ENCODE measurements around the gene DEF6.
"Not testable (repeated sequence)": the region's sequence is repeated elsewhere in the genome, so short reads cannot be mapped to it uniquely, and the experiment has no call there.

Gene DEF6

DNA sequence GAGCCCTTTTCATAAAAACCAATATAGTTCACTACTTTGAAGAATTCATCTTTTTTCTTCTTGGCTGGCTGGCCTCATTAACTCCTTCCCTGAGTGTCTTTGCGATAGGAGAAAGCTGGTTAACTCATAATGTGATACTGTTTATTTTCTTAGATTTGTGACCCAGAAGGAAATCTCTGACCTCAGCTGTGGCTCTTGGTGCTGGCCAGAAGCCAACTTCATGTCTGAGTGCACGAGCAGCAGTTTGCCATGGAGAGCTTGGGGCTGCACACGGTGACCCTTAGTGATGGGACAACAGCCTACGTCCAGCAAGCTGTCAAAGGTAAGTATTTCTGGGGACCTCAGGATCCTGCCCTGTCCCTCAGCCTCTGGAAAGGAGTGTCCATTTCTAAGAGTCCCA is 16.7 kb upstream of the DEF6 start:
- DNase-seq, result peak; percentile 12

DNA sequence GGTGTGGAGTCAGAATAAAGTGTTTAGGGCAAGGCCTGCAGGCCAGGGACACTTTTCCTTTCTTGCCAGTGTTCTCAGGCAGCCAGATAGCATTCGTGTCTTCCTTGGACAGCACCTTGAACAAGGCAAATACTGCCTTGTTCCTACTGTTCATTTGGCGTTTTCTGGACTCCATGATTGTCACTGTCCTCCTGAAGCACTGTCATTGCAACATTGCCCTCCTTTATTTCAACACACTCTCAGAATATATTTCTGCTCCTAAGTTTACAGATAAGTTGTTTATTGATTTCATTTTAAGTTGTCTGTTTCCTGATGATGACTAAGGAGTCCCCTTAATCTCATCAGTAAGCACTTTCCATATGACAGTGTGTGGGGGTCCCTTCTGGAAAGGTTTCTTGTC is 15.1 kb upstream of the DEF6 start:
- no peak for DNase-seq

DNA sequence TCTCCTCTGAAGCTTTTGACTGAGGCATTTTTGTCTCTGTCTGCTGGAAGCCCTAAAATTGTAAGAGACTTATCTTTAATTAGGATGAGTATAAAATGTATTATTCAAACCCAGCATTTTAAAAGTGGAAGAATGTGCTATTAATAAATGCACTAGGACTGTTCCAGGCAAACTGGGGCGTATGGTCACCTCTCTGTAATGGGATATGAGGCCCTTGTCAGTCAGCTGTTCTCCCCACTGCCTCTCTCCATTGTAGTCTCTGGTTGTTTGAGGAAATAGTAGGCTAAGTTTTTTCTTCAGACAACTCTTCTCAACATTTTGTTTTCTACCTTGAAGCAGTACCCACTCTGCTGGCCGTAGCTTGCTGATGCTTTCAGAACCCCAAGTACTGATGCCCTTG is 14.3 kb upstream of the DEF6 start:
- DNase-seq, result no peak

- DNase-seq, result no peak
These were observed 9.8 kb upstream of the DEF6 start for GRCh38 chr6:35287671-35288396.

DNA sequence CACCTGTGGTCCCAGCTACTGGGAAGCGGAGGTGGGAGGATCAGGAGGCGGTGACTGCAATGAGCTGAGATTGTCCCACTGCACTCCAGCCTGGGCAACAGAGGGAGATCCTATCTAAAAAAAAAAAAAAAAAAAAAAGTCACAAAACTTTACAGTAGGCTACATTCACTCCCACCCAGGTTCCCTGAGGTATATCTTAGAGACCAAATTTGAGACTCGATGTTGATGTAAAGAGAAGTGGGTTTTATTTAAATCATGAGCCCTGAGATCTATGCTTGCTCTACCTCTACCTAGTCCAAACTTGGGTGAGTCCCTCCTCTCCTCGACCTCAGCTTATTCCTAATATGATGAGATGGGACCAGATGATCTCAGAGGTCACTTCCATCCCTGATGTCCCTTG is 8.8 kb upstream of the DEF6 start:
- no peak for DNase-seq

DNA sequence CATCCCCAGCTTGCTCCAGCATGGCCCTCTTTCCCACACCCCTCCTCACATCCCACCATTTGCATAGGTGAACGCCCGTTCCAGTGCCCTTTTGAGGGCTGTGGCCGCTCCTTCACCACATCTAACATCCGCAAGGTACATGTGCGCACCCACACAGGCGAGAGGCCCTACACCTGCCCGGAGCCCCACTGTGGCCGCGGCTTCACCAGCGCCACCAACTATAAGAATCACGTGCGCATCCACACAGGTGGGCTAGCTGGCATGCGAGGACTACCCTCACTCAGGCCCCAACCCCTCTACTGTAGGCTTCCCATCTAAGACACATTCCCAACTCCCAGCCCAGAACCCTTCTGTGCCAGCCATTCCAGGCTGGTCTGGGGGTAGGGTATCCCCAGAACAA is 6.1 kb upstream of the DEF6 start:
- no peak for DNase-seq

DNA sequence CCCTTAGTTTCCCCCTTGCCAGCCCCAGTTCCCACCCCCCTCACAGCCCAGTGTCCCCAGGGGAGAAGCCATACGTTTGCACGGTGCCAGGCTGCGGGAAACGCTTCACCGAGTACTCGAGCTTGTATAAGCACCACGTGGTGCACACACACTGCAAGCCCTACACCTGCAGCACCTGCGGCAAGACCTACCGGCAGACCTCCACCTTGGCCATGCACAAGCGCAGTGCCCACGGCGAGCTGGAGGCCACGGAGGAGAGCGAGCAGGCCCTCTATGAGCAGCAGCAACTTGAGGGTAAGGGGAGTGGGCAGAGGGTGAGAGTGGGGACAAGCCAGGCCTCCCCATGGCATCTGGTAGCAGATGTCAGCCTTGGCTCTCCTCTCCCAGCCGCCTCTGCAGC is 5.1 kb upstream of the DEF6 start:
- no peak for DNase-seq

- no peak for DNase-seq
These were observed 3.9 kb upstream of the DEF6 start for GRCh38 chr6:35293681-35294080.

DNA sequence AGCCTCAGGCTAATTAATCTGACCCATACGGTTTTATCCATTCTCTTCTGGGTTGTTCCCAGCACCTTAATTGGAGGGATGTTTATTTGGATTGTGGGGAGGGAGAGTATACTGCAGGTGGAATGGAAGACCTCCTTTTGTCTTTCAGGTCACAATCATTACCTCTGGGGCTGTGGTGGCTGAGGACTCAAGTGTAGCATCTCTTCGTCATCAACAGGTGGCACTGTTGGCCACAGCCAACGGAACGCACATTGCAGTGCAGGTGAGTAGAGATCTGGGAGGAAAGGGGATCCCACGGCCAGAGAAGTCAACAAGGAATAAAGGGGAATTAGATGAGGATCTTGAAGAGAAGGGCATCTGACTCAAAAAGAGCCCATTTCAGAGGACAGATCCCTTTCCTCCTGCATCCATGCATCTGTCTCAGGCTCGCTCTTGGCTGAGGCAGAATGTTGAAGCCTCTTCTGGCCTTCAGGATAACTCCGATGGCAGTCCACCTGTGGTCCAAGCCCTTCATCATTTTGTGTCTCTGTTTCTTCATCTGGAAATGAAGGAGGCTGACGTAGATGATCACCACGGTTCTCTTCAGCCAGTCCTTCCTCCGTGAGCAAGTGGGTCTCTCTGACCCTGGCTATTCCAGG is 3.2 kb upstream of the DEF6 start:
- peak; percentile 25 for DNase-seq

GRCh38 chr6:35295036-35295435 is 2.6 kb upstream of the DEF6 start:
- DNase-seq, result no peak

DNA sequence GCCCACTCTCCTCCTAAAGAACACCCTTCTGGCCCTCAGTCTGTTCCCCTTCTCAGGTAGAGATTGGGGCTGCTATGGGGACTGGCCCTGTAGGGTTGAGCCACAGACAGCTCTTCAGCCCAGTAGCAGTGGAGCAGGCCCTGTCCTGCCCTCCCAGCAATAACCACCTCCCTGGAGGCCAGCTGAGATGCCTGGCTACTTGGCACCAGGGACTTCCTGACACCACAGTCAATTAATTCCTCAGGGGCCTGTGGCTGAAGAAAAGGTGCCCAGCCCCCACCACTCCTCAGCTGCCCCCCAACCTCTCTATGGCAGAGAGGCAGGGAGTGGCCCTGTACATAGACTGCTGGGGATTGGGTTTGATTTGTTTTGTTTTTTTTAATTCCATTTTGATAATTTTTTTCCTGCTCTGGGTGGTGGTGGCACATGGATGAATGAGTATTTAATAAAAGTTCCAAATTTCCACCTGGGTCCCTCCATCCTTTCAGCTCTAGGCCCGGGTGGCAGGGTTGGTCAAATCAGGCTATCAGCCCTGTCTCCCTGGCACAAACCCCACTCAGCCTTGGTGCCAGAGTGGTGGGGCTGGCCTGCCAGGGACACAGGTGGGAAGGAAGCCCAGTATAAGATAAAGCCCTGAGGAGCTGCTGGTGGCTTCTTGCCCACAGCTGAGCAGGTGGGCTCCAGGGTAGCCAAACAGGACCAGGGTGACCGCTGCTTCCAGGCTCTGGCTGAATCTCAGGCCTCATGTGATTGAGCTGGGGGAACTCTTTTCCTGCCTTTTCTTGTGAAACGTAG is 1.9 kb upstream of the DEF6 start:
- no peak for DNase-seq

DNA sequence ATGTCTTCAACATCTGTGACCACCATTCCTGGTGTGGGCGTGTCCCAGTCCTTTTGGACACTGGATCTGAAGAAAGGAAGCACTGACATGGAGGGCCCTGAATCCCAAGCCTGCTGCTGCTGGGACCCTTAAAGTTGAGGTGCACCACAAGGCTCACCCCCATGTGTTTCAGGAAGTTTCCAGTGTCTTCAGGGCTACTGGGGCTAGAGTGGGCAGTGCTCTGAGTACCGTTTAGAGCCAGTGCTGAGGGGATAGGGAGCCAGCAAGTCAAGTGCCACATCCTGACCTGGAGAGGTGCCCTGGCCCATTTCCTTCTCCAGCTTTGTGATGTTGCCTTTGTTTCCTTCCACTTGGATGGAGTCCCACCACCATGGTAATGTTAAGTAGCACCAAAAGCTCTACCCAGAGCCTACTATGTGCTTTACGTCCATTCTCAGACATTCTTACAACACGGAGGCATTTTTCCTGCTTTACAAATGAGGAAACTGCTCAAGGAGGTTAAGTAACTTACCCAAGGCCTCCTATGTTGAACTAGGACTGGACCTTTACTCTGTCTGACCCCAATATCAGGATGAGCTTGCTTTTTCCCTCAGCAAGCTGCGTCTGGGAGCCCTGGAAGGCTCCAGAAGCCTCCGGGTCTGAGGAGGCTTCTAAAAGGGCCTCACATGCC is 552 bp upstream of the DEF6 start:
- no peak for DNase-seq

DNA sequence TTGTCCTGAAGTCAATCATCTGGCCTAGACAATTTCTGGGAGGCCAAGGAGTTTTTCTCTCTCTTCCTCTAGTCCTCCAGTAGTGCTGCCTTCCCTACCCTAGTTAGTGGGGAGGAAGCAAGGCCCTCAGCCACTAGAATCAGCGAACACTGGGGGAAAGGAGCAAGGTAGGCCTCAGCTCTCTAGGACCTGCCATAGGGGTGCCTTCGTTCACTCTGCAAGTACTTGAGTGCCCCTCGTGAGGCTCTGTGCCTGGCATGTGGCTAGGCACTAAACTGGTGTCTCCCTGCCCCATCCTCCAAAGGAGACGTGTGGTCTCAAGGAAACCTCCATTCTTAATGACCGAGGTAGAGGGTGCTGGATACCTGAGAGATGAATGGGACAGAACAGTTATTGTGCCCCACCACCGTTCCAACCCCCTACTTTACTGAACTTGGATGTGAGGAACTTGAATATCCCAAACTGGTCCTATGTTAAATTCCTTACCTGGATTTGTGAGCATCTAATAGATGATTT is 1.1 kb downstream of the DEF6 start:
- no peak for DNase-seq

- no peak for DNase-seq
These were observed 2.1 kb downstream of the DEF6 start for GRCh38 chr6:35299674-35300073.

GRCh38 chr6:35300848-35301247 is 3.2 kb downstream of the DEF6 start:
- DNase-seq, result no peak

DNA sequence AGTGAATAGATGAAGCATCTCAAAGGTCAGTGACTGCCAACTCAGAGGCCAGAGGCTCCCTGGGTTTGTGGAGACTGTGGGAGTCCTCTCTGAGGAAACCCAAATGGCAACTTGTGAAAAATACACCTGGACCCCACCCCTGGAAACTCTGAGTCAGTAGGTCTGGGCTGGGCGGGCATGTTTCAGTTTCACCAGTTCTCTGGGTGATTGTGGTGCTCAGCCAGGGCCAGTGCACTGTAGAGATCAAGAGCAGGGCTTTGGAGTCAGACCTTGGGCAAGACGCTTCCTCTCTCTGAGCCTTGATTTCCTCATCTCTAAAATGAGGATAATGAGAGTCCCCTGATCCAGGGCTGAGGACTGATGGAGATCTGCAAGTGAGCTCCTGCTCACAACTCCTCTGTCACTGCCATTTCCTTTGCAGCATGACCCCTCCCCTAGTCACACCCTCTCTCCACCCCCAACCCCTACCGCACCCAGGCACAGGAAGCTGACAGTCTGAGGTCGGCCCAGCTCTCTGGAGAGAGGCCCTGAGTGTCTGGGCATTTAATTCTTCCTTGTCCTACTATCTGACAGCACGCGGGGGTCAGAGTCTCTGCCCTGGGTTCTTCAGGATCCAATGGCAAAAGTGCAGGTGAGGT is 5.1 kb downstream of the DEF6 start:
- peak; percentile 50 for DNase-seq

DNA sequence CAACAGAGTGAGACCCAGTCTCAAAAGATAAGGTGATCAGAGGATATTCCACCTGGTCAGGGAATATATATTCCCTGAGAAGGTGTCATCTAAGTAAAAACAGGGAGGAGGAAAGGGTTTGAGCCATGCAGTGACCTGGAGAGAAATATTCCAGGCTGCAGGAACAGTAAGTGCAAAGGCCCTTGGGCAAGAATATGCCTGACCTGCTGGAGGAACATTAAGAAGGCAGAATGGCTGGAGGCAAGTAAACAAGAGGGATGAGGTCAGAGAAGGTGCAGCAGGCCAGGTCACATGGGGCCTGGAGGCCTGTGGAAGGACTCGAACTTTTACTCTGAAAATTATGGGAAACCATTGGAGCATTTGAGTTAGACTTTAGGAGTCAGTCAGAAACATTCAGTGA is 6.7 kb downstream of the DEF6 start:
- no peak for DNase-seq

GRCh38 chr6:35305117-35305516 is 7.5 kb downstream of the DEF6 start:
- no peak for DNase-seq

GRCh38 chr6:35307138-35307537 is 9.5 kb downstream of the DEF6 start:
- not testable (repeated sequence) for DNase-seq

- not testable (repeated sequence) for DNase-seq
These were observed 10.9 kb downstream of the DEF6 start for GRCh38 chr6:35308543-35308942.

DNA sequence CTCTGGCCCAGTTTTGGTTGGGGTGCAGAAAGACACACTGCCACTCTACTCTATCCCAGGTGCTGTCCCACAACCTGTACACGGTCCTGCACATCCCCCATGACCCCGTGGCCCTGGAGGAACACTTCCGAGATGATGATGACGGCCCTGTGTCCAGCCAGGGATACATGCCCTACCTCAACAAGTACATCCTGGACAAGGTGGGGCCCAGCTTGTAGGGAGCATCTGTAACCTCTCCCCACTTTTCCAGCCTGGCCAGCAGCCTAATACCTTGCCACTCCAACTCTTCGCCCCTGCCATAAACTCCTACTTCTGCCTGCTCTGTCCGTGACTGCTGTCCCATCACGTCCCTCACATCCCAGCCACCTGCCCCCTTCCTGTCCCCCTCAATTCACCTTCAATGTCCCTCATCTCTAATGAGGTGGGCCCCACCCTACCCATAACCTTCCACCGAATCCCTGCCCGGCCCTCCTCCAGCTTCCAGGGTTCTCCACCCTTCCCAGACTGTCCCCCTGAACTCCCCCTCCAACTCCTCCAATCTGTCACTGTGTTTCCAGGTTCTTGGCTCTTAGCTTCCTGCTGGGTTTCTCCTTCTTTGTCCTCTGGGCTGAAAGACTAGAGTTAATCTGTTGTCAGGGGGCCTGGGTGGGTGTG is 12.1 kb downstream of the DEF6 start:
- DNase-seq, result no peak

- DNase-seq, result no peak
These were observed 12.7 kb downstream of the DEF6 start for GRCh38 chr6:35310265-35310831.
